CD14-positive monocyte (primary cell): ENCODE results near the gene MLLT1. TPM values are rescaled to one million over a fixed set of nuclear protein-coding genes. Genes with fewer than 3 reads are reported as not detected.

Experiments
- DNase-seq, 3 donors: peaks; one replicate each; pipeline ENCODE4 v3.0.0-alpha.2; 2011 to 2022
- H2AFZ ChIP-seq: 2 replicates; pipeline ENCODE4 v1.6.0; 2012; ENCODE audit warnings: mild to moderate bottlenecking, low read depth, low read length, inconsistent platforms; ENCODE audit not compliant: insufficient read depth, poor library complexity, severe bottlenecking
- H3K27ac ChIP-seq, 2 donors: 1 replicate in 1 of 2; 2 replicates in 1 of 2; pipeline ENCODE4 v1.5.1; 2012 to 2013; ENCODE audit warnings: low read length in 2 of 2, control low read depth in 1 of 2, inconsistent platforms in 1 of 2, low read depth in 1 of 2, mild to moderate bottlenecking in 1 of 2
- H3K27me3 ChIP-seq, 2 donors: one replicate each; pipeline versions ENCODE4 v1.6.0 to v1.6.1; 2011 to 2013; ENCODE audit warnings: low read length in 2 of 2; ENCODE audit not compliant: control insufficient read depth in 2 of 2, insufficient read depth in 2 of 2
- H3K36me3 ChIP-seq, 2 donors: replicated peaks in 1 of 2; 1 replicate in 1 of 2; 2 replicates in 1 of 2; pipeline versions ENCODE4 v1.5.1 to v1.6.1; 2012 to 2013; ENCODE audit warnings: low read length in 2 of 2, control low read depth in 1 of 2, inconsistent platforms in 1 of 2, mild to moderate bottlenecking in 1 of 2; ENCODE audit not compliant: insufficient read depth in 2 of 2, control insufficient read depth in 1 of 2
- H3K4me1 ChIP-seq, 2 donors: 1 replicate in 1 of 2; 2 replicates in 1 of 2; pipeline versions ENCODE4 v1.5.1 to v1.6.1; 2012 to 2013; ENCODE audit warnings: low read length in 2 of 2, control low read depth in 1 of 2, inconsistent platforms in 1 of 2, mild to moderate bottlenecking in 1 of 2, moderate library complexity in 1 of 2; ENCODE audit not compliant: insufficient read depth in 2 of 2, control insufficient read depth in 1 of 2
- H3K4me2 ChIP-seq: replicated peaks from 2 replicates; pipeline ENCODE3; 2012; ENCODE audit warnings: low read length, moderate library complexity, mild to moderate bottlenecking; ENCODE audit not compliant: poor library complexity, severe bottlenecking; ENCODE audit errors: extremely low read depth
- H3K4me3 ChIP-seq, 3 experiments: fragments of 200-600 bp in 1 of 3; sonication (generic) in 1 of 3; replicated peaks in 1 of 3; 1 replicate in 2 of 3; 2 replicates in 1 of 3; pipeline ENCODE4 v1.5.1; 2011 to 2013; ENCODE audit warnings: low read length in 3 of 3, mild to moderate bottlenecking in 3 of 3, control low read depth in 2 of 3, low read depth in 2 of 3, inconsistent platforms in 1 of 3, moderate library complexity in 1 of 3
- H3K79me2 ChIP-seq: 2 replicates; pipeline ENCODE4 v1.6.0; 2012; ENCODE audit warnings: mild to moderate bottlenecking, control low read depth, inconsistent platforms, low read length, moderate library complexity; ENCODE audit not compliant: insufficient read depth
- H3K9ac ChIP-seq: 2 replicates; pipeline ENCODE4 v1.6.0; 2017; ENCODE audit warnings: low read length, mild to moderate bottlenecking; ENCODE audit not compliant: insufficient read depth, poor library complexity, severe bottlenecking
- H3K9me3 ChIP-seq, 2 donors: replicated peaks in 1 of 2; 1 replicate in 1 of 2; 2 replicates in 1 of 2; pipeline versions ENCODE4 v1.5.1 to v1.6.1; 2012 to 2013; ENCODE audit warnings: low read length in 2 of 2, control low read depth in 1 of 2; ENCODE audit not compliant: control insufficient read depth in 1 of 2, insufficient read depth in 1 of 2
- H4K20me1 ChIP-seq: 2 replicates; pipeline ENCODE4 v1.6.0; 2012; ENCODE audit warnings: mild to moderate bottlenecking, low read length, control low read depth, moderate library complexity; ENCODE audit not compliant: insufficient read depth
- H3K27ac Mint-ChIP-seq, 7 donors: one replicate each; pipeline ENCODE4 v1.8.0; 2020; ENCODE audit warnings: mild to moderate bottlenecking in 7 of 7, mixed read lengths in 7 of 7, moderate library complexity in 6 of 7, inconsistent platforms in 2 of 7
- H3K27me3 Mint-ChIP-seq, 3 donors: one replicate each; pipeline ENCODE4 v1.8.0; 2021 to 2022; ENCODE audit warnings: low read depth in 3 of 3, mild to moderate bottlenecking in 3 of 3, mixed read lengths in 3 of 3, moderate library complexity in 3 of 3, inconsistent platforms in 1 of 3
- H3K36me3 Mint-ChIP-seq, 2 donors: one replicate each; pipeline ENCODE4 v1.8.0; 2020; ENCODE audit warnings: mixed read lengths in 2 of 2, inconsistent platforms in 1 of 2, mild to moderate bottlenecking in 1 of 2
- H3K4me1 Mint-ChIP-seq: one replicate; pipeline ENCODE4 v1.8.0; 2020; ENCODE audit warnings: mild to moderate bottlenecking, mixed read lengths
- H3K4me3 Mint-ChIP-seq, 2 donors: one replicate each; pipeline ENCODE4 v1.8.0; 2020; ENCODE audit warnings: mild to moderate bottlenecking in 2 of 2, mixed read lengths in 2 of 2, moderate library complexity in 1 of 2
- H3K9me3 Mint-ChIP-seq, 7 donors: one replicate each; pipeline ENCODE4 v1.8.0; 2020 to 2022; ENCODE audit warnings: mixed read lengths in 7 of 7, mild to moderate bottlenecking in 6 of 7, moderate library complexity in 6 of 7, inconsistent platforms in 2 of 7
- CTCF ChIP-seq: fragments of 200-600 bp; IDR thresholded peaks from one replicate; pipeline ENCODE4 v1.8.0; 2022; ENCODE audit warnings: antibody characterized with exemption, mild to moderate bottlenecking
- WGBS: methylation state at CpG from one replicate; pipeline ENCODE4 v1.1.5; 2013; ENCODE audit warnings: missing lambda C conversion rate; ENCODE audit not compliant: insufficient coverage; 5-methylcytosine and 5-hydroxymethylcytosine counted together
- intact Hi-C, 2 donors: fragments of 100-400 bp; cut with micrococcal nuclease; formaldehyde crosslinking; loops; one replicate each; pipeline versions ENCODE4 v1.15.0 to v1.15.1; 2023
- polyA plus RNA-seq, 3 donors: library from polyadenylated mRNA; depleted of rRNA in 1 of 3; unstranded in 2 of 3; stranded (reverse) in 1 of 3; fragments of 300-500 nt in 2 of 3; fragments of >200 nt in 1 of 3; fragmentation: Illumina TruSeq in 2 of 3; gene quantifications; 1 replicate in 2 of 3; 2 replicates in 1 of 3; pipeline ENCODE4 v1.2.3, GENCODE V29; 2012 to 2021

Gene MLLT1
- polyA plus RNA-seq, 3 donors, result 0.65 to 17.3 (median 0.99) TPM

- Mint-ChIP-seq H3K36me3 (peaks cover 4 to 17% of the 10 kb centered on the region in 2 donors), H3K9me3 (peaks cover 0 to 6% (median 3%) of the 10 kb centered on the region in 7 donors), H3K4me1 (peaks cover 62% of the 10 kb centered on the region), H3K4me3 (peak overlapping the region; percentile 91 to 97), H3K27ac (peak overlapping the region in 6 of 7 donors; percentile 60 to 93 (median 85)), H3K27me3 (peaks cover 0 to 6% (median 5%) of the 10 kb centered on the region in 3 donors)
- intact Hi-C loops, result no loop called here
- Histone ChIP-seq H3K27me3 (no peaks in the 10 kb centered on the region), H2AFZ (no peak overlapping the region), H3K4me1 (peaks cover 66 to 68% of the 10 kb centered on the region in 2 donors), H3K79me2 (peaks cover 60% of the 10 kb centered on the region), H3K9me3 (no peaks in the 10 kb centered on the region), H3K4me3 (peak overlapping the region in 1 of 3 experiments; percentile 83), H3K36me3 (no peaks in the 10 kb centered on the region), H4K20me1 (peaks cover 36% of the 10 kb centered on the region), H3K9ac (no peak overlapping the region), H3K27ac (peak overlapping the region in 1 of 2 donors; percentile 71), H3K4me2 (peak overlapping the region; percentile 93)
- no CpG with 5 or more reads among the region's 9 CpGs for WGBS
- TF ChIP-seq CTCF, result no peak
- no peak for DNase-seq
Observed at GRCh38 chr19:6278051-6278450, 1.7 kb downstream of the MLLT1 start.

GRCh38 chr19:6276447-6276846 lies 3.3 kb downstream of the MLLT1 start:
- H3K9me3 ChIP-seq, result no peaks in the 10 kb centered on the region
- Mint-ChIP-seq H3K27ac (peak overlapping the region in 5 of 7 donors; percentile 20 to 85 (median 63)), H3K9me3 (peaks cover 0 to 4% (median 0%) of the 10 kb centered on the region in 7 donors), H3K4me1 (peaks cover 78% of the 10 kb centered on the region), H3K4me3 (peak overlapping the region in 1 of 2 donors; percentile 67), H3K36me3 (peaks cover 7 to 19% of the 10 kb centered on the region in 2 donors), H3K27me3 (peaks cover 0 to 1% (median 0%) of the 10 kb centered on the region in 3 donors)
- no peak overlapping the region for H2AFZ ChIP-seq
- H3K4me1 ChIP-seq, result peaks cover 74 to 76% of the 10 kb centered on the region in 2 donors
- peaks cover 76% of the 10 kb centered on the region for H3K79me2 ChIP-seq
- H3K27ac ChIP-seq, result peak overlapping the region in 1 of 2 donors; percentile 89
- peaks cover 50% of the 10 kb centered on the region for H4K20me1 ChIP-seq
- H3K4me3 ChIP-seq, result peak overlapping the region in 1 of 3 experiments; percentile 15
- intact Hi-C loops, result no loop called here
- no peak for TF ChIP-seq CTCF
- DNase-seq, result no peak
- peak overlapping the region; percentile 93 for H3K4me2 ChIP-seq
- WGBS, result 86% methylated on average over 10 of the region's 12 CpGs
- no peaks in the 10 kb centered on the region for H3K27me3 ChIP-seq
- no peak overlapping the region for H3K9ac ChIP-seq
- H3K36me3 ChIP-seq, result no peaks in the 10 kb centered on the region
